Iris pigment epithelial cell (primary cell): ENCODE data around the gene RTL10.

Experiments used
- DNase-seq: peaks from one replicate; pipeline ENCODE4 v3.0.0-alpha.2; 2011; ENCODE audit warnings: low read depth

The RTL10 gene

DNA sequence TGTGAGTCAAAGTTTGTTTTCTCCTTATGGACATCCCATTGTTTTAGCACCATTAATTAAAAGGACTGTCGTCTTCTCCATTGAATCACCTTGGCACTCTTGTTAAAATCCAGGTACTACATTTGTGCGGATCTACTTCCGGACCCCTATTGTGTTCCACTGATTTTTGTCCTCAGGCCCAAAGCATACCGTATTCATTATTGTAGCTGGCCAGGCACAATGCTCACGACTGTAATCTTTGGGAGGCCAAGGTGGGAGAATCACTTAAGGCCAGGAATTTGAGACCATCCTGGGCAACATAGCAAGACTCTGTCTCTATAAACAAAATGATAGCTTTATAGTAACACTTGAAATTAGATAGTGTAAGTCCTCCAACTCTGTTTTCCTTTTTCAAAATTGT, 8.9 kb upstream of the RTL10 start:
- no peak for DNase-seq

DNA sequence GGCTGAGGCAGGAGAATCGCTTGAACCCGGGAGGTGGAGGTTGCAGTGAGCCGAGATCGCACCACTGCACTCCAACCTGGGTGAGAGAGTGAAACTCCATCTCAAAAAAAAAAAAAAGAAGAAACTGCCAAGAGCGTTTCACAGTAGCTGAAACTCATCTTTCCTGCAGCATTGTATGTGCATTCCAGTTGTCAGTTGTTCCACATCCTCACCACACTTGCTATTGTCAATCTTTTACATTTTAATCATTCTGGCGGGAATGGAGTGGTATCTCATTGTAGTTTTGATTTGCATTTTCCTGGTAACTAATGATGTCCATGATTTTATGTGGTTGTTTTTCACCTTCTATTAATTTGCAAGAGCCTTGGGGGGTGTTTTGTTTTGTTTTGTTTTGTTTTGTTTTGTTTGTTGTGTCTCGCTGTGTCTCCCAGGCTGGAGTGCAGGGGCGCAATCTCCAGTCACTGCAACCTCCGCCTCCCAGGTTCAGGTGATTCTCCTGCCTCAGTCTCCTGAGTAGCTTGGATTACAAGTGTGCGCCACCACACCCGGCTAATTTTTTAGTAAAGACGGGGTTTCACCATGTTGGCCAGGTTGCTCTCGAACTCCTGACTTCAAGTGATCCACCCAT, 8.1 kb upstream of the RTL10 start:
- DNase-seq, result no peak

DNA sequence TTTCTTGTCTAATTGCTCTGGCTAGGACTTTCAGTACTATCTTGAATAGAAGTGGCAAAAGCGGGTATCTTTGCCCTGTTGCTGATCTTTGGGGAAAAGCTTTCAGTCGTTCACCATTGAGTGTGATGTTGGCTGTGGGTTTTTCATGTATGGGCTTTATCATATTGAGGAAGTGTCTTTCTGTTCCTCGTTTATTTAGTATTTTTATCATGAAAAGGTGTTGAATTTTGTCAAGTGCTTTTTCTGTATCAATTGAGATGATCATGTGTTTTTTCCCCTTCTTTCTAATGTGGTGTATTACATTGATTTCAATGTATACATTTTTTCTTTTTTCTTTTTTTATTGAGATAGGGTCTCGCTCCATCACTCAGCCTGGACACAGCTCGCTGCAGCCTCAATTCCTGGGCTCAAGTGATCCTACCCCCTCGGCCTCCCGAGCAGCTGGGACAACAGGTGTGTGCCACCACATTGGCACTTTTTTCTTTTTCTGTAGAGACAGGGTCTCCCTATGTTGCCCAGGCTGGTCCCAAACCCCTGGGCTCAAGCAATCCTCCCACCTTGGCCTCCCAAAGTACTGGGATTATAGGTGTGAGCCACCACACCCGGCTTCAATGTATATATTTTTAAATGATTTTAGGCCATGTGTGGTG, 5.3 kb upstream of the RTL10 start:
- no peak for DNase-seq

DNA sequence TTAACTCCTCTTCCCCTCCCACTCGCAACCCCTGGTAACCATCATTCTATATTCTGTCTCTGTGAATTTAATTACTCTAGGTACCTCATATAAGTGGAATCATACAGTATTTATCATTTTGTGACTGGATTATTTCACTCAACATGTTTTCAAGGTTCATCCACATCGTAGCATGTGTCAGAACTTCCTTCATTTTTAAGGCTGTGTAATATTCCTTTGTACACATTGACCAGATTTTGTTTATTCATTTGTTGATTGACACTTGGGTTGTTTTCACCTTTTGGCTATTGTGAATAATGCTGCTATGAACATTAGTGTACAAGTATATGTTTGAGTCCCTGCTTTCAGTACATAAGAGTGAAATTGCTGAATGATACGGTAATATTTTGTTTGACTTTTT, 2.7 kb upstream of the RTL10 start:
- DNase-seq, result no peak

DNA sequence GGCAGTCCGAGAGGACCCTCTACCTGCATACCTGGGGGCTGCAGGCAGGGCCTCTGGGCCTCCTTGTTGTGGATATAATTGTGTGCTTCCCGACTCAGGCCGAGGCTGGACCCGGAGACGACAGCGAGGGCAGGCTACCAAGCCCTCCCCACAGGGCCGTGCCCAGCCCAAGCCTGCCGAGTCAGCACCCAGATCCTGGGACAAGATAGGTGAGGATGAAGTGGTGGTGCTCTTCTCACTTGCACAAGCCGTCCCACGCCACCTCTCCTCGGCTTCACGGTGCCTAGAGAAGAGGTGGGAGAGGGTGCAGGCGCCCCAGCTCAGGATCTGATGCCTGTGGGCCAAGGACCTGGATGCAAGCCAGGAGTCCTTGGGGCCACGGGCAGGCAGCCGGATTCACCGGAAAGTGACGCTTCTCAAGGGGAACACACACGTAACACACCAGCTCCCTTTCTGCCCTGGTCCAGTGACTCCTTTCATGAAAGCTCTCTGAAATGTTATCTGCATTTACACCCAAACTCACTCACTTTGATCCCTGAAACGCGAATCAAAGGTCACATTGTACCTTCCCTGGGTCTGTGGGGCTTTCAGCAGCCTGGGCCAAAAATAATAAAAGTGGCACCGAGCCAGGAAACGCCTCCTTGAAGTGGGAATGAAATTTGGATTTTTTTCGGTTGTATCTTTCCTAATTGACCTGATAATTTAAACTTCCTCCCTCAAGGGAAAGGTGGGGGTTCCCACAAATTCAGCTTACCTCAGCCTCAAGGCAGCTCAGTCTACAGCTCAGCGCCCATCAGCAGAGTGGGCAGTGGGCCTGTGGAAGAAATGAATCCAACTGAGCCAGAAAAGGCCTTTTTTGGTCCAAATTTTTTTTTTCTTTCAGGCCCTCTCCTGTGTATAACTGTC, 1.1 kb upstream of the RTL10 start:
- DNase-seq, result peak; percentile 49

DNA sequence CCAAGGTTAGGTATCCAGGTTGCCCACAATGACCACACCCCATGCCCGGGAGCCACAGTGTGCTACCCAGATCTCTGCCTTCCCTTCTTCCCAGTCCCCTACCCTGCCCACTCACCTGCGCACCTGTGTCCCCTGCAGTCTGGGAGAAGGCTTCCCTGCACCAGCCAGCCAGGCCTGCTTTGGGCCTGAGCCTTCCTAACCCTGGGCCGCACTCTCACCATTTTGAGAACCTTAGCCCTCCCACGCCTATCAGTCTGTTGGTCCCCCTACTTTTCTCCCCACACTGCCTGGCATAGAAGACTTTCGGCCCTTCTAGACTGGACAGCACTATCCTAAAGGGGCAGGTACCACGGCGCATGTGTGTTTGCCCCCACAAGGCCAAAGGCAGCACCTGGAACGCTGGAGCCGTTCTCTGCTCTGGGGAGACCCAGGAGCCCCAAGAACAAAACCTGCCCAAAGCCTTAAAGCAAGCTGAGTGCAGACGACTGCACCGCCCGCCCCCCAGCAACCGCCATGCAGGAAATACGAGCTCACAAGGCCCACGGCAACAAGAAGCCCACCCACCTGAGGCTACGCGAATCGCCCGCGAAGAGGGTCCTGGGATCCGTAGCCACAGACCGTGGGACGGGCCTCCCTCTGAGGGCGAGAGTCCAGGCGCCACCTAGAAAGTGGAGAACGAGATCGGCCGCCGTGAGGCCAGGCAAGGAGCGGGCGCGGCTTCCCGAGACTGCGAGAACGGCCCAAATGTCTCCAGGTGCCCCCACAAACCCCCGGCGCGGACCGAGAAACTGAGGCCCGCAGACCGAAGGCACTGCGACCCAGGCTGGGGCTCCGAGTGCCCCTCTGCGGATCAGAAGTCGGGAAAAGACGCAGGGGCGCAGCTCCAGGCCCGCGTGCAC, 546 bp downstream of the RTL10 start:
- peak; percentile 12 for DNase-seq

DNA sequence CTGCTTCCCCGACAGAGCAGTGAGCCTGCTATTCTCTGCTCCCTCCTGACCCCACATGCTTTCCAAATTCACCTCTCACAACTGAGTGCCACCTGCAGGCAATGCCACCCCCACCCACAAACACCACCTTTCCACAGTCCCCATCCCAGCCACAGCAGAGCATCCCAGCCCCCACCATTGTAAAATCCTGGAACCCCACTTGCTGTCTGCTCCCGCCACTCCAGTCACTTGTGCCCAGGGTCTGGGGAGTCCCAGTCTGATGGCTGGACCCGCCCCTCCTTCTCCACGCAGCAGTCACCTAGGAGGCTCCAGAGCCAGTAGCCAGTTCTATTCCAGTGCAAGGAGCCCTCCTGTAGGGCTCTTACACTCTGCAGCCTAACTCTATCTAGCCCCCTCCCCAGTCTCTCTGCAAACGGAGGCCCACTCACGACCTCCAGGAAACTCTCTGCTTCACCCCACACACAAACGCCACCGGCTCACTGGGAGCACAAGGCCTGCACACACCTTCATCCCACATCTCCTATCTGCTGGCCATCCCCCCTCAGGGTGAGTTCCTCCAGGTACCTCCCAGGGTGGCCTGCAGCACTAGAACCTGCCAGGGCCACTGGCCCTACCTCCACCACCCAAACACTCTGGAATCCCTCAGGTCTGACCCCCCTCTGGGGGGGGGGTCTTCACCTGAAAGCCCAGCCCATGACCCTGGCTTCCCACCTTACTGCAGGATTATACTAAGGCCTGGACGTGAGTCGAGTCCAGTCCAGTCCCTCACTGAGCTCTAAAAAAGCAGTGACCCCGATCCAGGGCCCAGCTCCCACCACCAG, 1.4 kb downstream of the RTL10 start:
- no peak for DNase-seq

DNA sequence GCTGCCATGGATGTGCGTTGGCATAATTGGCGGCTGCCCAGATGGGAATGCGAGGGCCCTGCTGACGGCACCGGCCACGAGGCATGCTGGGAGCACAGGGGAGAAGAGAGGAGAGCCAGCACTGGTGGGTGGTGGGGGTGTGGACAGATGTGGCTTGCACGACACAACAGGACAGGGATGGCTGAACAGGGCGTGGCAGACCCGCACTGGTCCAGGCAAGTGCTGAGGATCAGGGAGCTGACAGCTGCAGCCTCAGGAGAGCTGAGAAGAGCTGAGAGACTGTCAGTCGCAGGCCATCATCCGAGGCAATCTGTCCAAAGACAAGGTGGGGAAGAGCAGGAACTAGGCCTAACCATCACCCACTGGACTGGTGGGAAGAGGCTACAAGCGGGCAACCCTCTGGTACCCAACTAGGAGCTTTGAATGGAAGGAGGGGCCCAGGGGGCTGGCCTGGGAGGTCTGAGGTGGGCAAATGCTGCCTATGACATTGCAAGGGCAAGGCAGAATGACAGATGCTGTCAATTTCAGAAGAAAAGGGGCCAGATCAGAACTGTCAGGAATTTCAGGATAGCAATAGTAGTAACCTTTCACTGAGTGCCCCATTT, 2.4 kb downstream of the RTL10 start:
- no peak for DNase-seq

DNA sequence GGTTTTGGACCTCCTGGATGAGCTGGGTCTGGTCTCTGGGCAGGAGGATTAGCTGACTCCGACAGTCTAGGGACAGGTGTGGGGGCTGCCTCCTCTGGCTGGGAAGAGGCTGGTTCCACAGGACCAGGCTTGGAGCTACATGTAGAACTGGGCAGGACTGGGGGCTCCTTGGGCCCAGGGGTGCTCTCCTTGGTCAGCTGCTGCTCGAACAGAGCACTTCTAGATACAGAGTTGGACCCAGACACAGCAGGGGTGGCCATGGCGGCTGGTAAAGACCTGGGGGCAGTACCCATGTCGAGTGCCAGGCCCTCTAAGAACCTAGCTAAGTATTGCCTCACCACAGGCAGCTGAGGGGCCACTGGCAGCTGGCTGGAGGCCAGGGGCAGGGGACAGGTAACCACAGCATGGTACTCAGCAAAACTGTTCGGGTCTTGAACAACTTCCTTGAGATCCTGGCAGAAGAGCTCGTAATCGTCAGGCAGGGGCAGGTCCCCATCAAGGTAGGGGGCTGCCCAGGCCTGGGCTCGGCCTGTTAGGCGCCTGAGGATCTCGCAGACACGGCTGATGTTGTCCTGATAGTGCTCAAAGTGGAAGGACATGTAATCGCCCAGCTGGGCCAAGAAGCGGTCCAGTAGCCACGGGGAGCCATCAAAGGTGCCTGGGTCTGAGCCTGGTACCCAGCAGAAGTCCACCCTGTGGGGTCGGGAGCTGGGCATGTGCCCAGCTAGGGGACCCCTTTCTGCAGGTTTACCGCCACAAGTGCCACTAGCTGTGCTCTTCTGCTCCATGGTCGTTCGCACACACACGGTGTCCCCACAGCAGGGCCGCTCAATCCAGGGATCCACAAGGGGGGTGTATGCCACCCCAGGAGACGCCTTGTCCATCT, 3.1 kb downstream of the RTL10 start:
- no peak for DNase-seq

DNA sequence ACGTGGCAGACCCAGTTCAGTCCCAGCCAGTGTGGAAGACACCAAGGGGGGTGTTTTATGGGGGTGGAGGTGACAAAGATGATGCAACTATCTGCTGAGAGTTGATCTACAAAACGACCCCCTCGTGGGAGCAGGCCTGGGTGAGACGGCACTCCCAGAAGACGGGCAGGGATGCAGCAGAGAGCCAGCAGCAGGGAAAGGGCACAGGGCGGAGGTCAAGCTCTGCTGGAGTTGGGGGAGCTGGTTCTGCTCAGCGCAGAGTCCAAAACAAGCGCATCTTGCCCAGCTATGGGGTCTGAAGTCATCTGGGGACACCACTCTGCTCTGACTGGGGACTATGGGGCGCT, 3.9 kb downstream of the RTL10 start:
- DNase-seq, result no peak

DNA sequence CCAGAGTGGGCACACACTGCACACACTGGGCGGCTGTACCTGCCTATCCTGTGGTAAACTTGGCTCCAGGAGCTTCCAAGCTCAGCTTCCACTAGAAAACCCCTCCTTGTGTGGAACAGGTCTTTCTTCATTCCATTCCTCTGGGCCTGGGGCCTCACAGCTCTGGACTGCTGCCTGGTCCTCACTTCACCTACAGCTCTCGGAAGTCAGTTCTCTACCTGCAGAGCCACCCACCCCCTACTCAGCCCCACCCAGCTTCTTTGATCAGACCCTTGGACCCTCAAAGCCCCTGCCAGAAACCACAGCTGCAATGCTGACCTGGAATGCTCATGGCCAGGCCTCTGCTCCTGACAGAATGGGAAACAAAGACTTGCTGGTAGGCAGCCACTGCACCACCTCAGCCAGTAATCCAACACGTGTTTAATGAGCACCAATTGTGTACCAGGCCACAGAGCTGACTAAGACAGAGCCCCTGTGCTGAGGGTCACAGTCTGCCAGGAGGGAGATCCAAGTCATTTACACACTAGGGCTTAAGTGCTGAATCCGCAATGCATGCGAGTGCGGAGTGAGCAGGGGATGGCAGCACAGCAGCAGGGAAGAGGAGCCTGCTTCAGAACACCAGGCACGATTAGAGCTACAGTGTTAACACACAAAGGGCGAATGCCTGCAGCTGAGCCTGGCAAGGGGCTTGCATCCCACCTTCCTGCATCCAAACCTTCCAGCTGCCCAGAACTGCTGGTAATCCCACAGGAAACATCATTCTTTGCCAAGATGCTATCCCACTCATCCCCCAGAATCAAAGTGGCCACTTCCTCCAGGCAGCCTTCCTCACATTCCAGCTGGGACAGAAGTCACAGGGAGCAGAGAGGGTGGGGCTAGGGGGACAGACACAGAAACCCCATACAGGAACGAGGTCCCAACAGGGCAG, 4.6 kb downstream of the RTL10 start:
- DNase-seq, result no peak

DNA sequence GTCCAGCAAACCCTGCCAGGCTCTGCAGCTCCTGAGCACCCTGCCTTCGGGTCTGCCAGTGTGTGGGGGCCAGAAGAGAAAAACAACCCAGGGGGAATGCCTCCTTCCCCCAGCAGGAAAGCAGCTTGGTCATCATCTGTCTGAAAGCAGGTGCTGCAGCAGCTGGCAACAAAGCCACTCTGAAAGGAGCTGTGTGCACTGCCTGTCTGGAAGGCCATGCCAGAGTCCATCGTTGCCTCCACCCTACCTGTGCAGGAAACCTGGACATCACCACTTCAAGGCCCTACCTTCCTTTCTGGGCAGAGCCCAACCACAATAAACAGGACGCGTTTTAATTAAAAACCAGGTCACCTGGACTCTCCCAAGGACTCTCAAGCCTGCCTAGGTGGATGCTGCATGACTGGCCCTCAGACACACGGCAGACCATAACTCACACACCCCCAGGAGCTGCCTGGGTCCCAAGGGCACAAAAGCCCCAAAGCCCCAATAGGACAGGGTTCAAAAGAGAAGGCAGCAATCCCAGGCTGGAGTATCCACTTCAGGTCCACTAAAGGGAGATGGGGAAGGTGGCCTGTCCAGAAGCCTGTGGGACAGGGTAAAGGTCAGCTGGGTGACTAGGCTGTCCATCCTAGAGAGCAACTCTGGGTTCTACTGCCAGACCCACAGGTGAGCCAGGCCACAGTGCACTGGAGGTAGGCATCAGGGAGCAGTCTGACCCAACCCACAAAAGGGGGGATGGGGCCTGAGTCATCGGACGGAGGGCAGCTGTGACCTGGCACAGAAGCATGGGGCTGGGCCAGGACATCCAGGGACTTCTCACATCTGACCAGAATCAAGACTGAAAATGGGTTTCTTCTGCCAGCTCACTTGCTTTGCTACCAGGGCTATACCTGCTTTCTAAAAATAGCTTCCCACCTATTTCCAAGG, 6.1 kb downstream of the RTL10 start:
- DNase-seq, result no peak

DNA sequence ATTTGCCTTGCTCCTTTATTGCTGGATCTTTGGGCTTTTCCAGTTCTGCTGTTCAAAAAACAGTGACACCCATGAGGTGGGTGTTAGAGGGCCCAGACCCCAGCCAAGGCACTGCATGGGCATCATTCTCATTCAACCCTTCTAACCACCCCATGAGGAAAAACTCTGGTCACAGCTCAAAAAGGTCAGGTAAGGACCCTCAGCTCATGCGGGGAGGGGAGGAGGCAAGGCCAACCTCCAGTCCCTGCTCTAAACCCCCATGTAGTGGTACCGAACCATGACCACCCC, 7.4 kb downstream of the RTL10 start:
- no peak for DNase-seq

DNA sequence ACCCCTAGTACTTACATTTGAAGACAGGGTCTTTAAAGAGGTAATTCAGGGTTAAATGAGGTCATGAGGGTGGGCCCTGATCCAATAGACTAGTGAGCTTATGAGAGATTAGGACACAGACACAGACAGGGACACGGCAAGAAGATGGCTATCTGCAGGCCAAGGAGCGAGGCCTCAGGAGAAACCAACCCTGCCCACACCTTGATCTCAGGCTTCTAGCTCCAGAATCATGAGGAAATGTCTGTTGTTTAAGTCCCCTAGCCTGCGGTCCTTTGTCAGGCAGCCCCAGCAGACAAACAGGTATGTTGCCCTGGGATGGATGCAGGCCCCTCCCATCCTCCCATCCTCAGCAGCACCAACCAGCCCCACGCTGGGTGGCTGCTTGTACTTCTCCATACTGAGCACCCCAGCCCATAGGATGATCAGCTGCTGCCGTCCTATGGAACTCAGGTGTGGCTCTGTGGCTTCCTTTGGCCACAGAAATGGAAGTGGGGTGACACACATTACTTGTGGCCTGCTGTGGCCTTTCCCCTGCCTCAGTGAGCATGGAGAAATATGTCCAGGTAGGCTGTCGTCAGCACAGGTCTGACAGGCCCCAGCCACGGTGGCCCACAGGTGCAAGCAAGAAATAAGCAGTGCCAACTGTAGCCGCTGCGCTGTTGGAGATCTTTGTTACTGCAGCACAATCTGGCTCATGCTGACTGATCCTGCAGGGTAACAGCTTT, 7.9 kb downstream of the RTL10 start:
- no peak for DNase-seq

DNA sequence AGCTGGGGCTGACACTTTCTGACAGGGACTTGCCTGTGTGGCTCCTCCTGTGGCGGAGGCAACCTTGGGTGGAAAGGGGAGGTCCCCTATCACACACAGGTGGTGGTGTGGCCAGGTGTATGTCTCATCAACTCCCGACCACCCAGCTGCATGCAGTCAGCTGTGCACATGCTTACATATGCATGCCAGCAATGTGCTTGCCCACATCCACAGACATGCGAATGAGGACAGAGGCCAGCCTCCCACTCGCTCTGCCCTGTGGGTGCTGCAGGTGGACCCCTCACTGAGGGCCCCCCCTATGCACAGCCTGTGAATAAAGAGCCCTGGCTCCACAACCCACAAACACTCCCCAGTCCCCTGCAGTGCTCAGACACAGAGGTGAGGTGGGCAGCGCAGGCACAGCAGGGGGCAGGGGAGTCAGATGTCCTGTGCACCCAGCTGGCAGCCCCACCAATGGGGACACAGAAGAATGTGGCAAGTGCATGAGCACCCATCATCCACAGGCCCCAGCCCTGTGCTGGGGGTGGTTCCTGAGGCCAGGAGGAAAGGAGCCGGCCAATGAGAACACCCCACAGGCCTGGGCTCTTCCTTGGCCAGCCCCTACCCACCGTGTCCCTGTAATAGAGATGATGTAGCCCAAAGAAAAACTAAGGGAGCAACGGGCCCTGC, 9.5 kb downstream of the RTL10 start:
- DNase-seq, result no peak

DNA sequence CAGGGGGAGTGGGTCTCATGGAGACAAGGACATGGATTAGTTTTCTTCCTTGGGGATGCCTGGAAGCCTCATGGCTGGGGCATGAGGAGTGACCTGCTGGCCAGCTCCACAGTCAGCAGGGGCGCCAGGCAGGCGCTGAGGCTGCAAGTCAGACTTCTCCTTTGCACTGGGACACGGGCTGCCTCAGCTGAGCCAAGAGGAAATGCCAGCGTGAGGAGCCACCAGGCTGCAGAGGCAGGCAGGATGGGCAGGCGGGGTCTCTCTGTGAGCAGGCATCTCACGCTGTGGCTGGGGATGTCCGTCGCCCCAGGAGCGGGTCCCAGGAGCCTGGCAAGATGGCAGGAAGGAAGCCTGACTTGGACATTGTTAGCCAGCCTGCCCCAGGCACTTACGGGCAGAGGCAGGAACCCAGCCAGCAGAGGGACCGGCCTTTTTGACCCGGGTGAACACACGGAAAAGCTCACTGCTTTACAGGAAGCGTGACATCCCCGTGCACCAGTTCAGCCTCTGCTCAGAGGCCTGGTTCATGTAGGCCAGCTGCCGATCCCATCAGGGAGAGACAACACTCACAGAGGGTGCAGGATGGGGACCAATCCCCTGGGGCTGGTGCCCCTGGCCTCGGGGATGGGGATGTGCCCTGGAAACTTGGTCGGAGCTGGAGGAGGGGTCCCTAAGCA, 10.2 kb downstream of the RTL10 start:
- peak; percentile 35 for DNase-seq
